Aorta (tissue), 5 donors: ENCODE data around the gene NBPF14. TPM values are rescaled to one million over a fixed set of nuclear protein-coding genes. Genes with fewer than 3 reads are reported as not detected.
"Not testable (repeated sequence)": the region's sequence is repeated elsewhere in the genome, so short reads cannot be mapped to it uniquely, and the experiment has no call there.

ENCODE experiments used
- ATAC-seq: fragments of 200-7000 bp; cut with Tn5 transposase; one replicate; pipeline ENCODE4 v1.9.1; 2022; ENCODE audit warnings: moderate library complexity; ENCODE audit not compliant: low FRiP score
- DNase-seq, 2 donors: peaks; one replicate each; pipeline ENCODE4 v3.0.0-alpha.2; 2020
- H3K27ac ChIP-seq, 2 donors: one replicate each; pipeline ENCODE4 v1.5.1; 2013; ENCODE audit warnings: low read length in 2 of 2, mild to moderate bottlenecking in 2 of 2, moderate library complexity in 2 of 2, control low read depth in 1 of 2, inconsistent platforms in 1 of 2, low read depth in 1 of 2
- H3K27me3 ChIP-seq, 2 donors: one replicate each; pipeline ENCODE4 v1.6.1; 2013; ENCODE audit warnings: control low read depth in 1 of 2, low read length in 1 of 2, mild to moderate bottlenecking in 1 of 2, moderate library complexity in 1 of 2; ENCODE audit not compliant: insufficient read depth in 2 of 2, control insufficient read depth in 1 of 2
- H3K36me3 ChIP-seq, 2 donors: one replicate each; pipeline ENCODE4 v1.6.1; 2013; ENCODE audit warnings: control low read depth in 1 of 2, low read length in 1 of 2, mild to moderate bottlenecking in 1 of 2; ENCODE audit not compliant: insufficient read depth in 2 of 2, control insufficient read depth in 1 of 2
- H3K4me1 ChIP-seq, 2 donors: one replicate each; pipeline ENCODE4 v1.6.1; 2013; ENCODE audit warnings: low read length in 2 of 2, control low read depth in 1 of 2, mild to moderate bottlenecking in 1 of 2, moderate library complexity in 1 of 2; ENCODE audit not compliant: insufficient read depth in 2 of 2, control insufficient read depth in 1 of 2
- H3K4me3 ChIP-seq, 2 donors: one replicate each; pipeline ENCODE4 v1.5.1; 2013; ENCODE audit warnings: low read length in 2 of 2, control low read depth in 1 of 2, mild to moderate bottlenecking in 1 of 2
- H3K9me3 ChIP-seq: one replicate; pipeline ENCODE4 v1.6.1; 2013; ENCODE audit warnings: mild to moderate bottlenecking, low read length; ENCODE audit not compliant: control insufficient read depth
- WGBS, 2 donors: extraction: QIAGEN DNeasy Blood & Tissue Kit; methylation state at CpG; one replicate each; pipeline ENCODE4 v1.1.7; 2013; 5-methylcytosine and 5-hydroxymethylcytosine counted together
- intact Hi-C, 2 donors: fragments of 100-400 bp; cut with DNase I; formaldehyde crosslinking; loops; one replicate each; pipeline versions ENCODE4 v1.14.2 to v1.15.0; 2022
- long read RNA-seq, 2 donors: library from polyadenylated mRNA; unstranded; transcript quantifications; one replicate each; pipeline ENCODE4 v2.0.0, GENCODE V29; 2020 to 2021
- polyA plus RNA-seq, 2 donors: library from polyadenylated mRNA; stranded (reverse); fragments of 200-250 nt; gene quantifications; one replicate each; pipeline ENCODE4 v1.2.3, GENCODE V29; 2013
- total RNA-seq, 2 donors: library from RNA; stranded (reverse); fragmentation: NEBNext Ultra II Directional; extraction: Animal tissue kit (Norgen Biotek cat#: 25700); gene quantifications; one replicate each; pipeline ENCODE4 v1.2.1, GENCODE V29; 2021
- donor health status: healthy with polysubstance abuse.
- donor health status: Bipolar disorder and iron deficiency.
- donor health status: DM: no; HTN: no; CAD: no.
- donor health status: DM: no; HTN: no; CAD: no.
- donor health status: DM: yes; HTN: yes; CAD: no.

NBPF14 gene, protein sequence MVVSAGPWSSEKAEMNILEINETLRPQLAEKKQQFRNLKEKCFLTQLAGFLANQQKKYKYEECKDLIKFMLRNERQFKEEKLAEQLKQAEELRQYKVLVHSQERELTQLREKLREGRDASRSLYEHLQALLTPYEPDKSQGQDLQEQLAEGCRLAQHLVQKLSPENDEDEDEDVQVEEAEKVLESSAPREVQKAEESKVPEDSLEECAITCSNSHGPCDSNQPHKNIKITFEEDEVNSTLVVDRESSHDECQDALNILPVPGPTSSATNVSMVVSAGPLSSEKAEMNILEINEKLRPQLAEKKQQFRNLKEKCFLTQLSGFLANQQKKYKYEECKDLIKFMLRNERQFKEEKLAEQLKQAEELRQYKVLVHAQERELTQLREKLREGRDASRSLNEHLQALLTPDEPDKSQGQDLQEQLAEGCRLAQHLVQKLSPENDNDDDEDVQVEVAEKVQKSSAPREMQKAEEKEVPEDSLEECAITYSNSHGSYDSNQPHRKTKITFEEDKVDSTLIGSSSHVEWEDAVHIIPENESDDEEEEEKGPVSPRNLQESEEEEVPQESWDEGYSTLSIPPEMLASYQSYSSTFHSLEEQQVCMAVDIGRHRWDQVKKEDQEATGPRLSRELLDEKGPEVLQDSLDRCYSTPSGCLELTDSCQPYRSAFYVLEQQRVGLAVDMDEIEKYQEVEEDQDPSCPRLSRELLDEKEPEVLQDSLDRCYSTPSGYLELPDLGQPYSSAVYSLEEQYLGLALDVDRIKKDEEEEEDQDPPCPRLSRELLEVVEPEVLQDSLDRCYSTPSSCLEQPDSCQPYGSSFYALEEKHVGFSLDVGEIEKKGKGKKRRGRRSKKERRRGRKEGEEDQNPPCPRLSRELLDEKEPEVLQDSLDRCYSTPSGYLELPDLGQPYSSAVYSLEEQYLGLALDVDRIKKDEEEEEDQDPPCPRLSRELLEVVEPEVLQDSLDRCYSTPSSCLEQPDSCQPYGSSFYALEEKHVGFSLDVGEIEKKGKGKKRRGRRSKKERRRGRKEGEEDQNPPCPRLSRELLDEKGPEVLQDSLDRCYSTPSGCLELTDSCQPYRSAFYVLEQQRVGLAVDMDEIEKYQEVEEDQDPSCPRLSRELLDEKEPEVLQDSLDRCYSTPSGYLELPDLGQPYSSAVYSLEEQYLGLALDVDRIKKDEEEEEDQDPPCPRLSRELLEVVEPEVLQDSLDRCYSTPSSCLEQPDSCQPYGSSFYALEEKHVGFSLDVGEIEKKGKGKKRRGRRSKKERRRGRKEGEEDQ (N-terminal part only)
- total RNA-seq (10 to 100 TPM; 60.4 to 76.3 TPM), polyA plus RNA-seq (10 to 100 TPM; 21.2 to 21.4 TPM)
- long read RNA-seq, donor 1, partial matches to known transcripts: 47 of 87 reads
- long read RNA-seq, donor 1, other reads (novel, unspliced or antisense): 39 of 87 reads
- long read RNA-seq, donor 2, partial matches to known transcripts: 16 of 32 reads
- long read RNA-seq, donor 2, other reads (novel, unspliced or antisense): 16 of 32 reads

- H3K4me3 ChIP-seq, H3K4me1 ChIP-seq, H3K27ac ChIP-seq, H3K9me3 ChIP-seq, H3K27me3 ChIP-seq, intact Hi-C loops, H3K36me3 ChIP-seq, DNase-seq, ATAC-seq: not testable (repeated sequence)
- WGBS, 2 donors: no CpG with 5 or more reads among the region's 5 CpGs
Measured at GRCh38 chr1:148595911-148596310, at the start of gene NBPF14. TSS of gene NBPF14 (minus strand) at chr1:148596011. CDS start at chr1:148595717, 294 bp downstream.

DNA sequence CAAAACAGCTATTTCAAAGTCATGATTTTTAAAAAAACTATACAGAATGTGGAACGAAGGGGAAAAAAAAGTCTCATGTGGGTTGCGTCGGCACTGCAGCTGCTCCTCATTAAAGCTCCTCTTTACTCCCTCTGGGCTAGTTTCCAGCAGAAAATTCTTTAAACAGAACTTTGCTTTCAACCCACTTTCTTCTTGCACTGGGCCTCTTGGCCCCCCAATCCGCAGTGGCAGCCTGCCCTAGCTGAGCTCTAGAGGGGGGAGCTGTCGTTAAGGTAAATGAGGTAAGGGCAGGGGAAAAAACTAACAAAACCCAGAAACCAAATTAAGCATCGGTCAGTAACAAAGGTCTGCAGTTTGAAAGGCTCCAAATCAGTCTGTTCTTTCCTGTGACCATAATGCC lies 29.6 kb upstream of the NBPF14 start:
- H3K27me3 ChIP-seq, H3K4me1 ChIP-seq, ATAC-seq, intact Hi-C loops, H3K4me3 ChIP-seq, H3K27ac ChIP-seq, H3K9me3 ChIP-seq, H3K36me3 ChIP-seq: not testable (repeated sequence)
- DNase-seq: peak in 1 of 2 donors; percentile 46
- 0 to 4% methylated on average over 1 to 4 of the region's 6 CpGs for WGBS, 2 donors

DNA sequence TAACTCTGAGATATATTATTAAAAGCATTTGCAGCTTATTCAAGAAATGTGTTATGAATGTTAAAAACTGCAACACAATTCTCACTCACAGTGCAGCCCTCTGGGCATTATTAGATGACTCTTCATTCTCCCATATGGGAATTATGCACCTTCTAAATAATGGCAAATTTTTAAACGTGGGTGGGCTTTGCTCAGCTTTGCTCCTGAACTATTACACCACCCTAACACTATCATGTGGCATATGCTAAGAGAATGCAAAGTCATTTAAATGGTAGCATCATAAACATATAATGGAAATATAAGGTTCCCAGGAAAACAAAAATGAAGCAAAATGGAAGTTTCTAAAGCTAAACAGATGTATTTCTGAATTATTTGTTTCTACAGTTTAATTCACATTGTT lies 22.4 kb upstream of the NBPF14 start:
- DNase-seq, H3K4me3 ChIP-seq, H3K27ac ChIP-seq, ATAC-seq, H3K4me1 ChIP-seq, H3K27me3 ChIP-seq, H3K36me3 ChIP-seq, H3K9me3 ChIP-seq, intact Hi-C loops: not testable (repeated sequence)
- WGBS, 2 donors: no CpG with 5 or more reads among the region's 1 CpG

GRCh38 chr1:148605266-148605665 lies 9.5 kb upstream of the NBPF14 start:
- H3K27me3 ChIP-seq, H3K27ac ChIP-seq, ATAC-seq, H3K36me3 ChIP-seq, H3K4me3 ChIP-seq, H3K4me1 ChIP-seq, intact Hi-C loops, H3K9me3 ChIP-seq: not testable (repeated sequence)
- 4 to 9% methylated on average over 1 of the region's 2 CpGs for WGBS, 2 donors
- DNase-seq: peak in 1 of 2 donors; percentile 38

- H3K4me3 ChIP-seq, DNase-seq, H3K9me3 ChIP-seq, ATAC-seq, H3K27me3 ChIP-seq, H3K27ac ChIP-seq, H3K4me1 ChIP-seq, H3K36me3 ChIP-seq, intact Hi-C loops: not testable (repeated sequence)
- 0 to 3% methylated on average over 1 to 2 of the region's 5 CpGs for WGBS, 2 donors
Measured at GRCh38 chr1:148595360-148595759, 451 bp downstream of the NBPF14 start.

GRCh38 chr1:148591098-148591497 lies 4.7 kb downstream of the NBPF14 start:
- WGBS, 2 donors: 37 to 47% methylated on average over 3 to 4 of the region's 5 CpGs
- H3K27me3 ChIP-seq, ATAC-seq, H3K36me3 ChIP-seq, H3K27ac ChIP-seq, H3K9me3 ChIP-seq, intact Hi-C loops, DNase-seq, H3K4me1 ChIP-seq, H3K4me3 ChIP-seq: not testable (repeated sequence)

GRCh38 chr1:148532158-148532557 lies 63.7 kb downstream of the NBPF14 start:
- H3K4me1 ChIP-seq, H3K27me3 ChIP-seq, intact Hi-C loops: not testable (repeated sequence)

GRCh38 chr1:148529101-148529567 lies 66.7 kb downstream of the NBPF14 start:
- DNase-seq: peak; percentile 44 to 73
- H3K27ac ChIP-seq, H3K36me3 ChIP-seq, H3K4me3 ChIP-seq, intact Hi-C loops, H3K9me3 ChIP-seq, H3K4me1 ChIP-seq, ATAC-seq, H3K27me3 ChIP-seq: not testable (repeated sequence)
- 3 to 9% methylated on average over 9 to 25 of the region's 25 CpGs for WGBS, 2 donors

More at GRCh38 chr1:148532158-148532557, 63.7 kb downstream of the NBPF14 start:
- H3K4me3 ChIP-seq, DNase-seq, ATAC-seq, H3K36me3 ChIP-seq, H3K27ac ChIP-seq, H3K9me3 ChIP-seq: not testable (repeated sequence)
- 39 to 46% methylated on average over 2 to 3 of the region's 4 CpGs for WGBS, 2 donors
